Measurements from ENCODE around the gene SLC9A7. TPM values are rescaled to one million over a fixed set of nuclear protein-coding genes. Genes with fewer than 3 reads are reported as not detected.
"Not testable (repeated sequence)": the region's sequence is repeated elsewhere in the genome, so short reads cannot be mapped to it uniquely, and the experiment has no call there.

The SLC9A7 gene
- total RNA-seq, 1 donor from 2014 or later: 5.5 TPM

DNA sequence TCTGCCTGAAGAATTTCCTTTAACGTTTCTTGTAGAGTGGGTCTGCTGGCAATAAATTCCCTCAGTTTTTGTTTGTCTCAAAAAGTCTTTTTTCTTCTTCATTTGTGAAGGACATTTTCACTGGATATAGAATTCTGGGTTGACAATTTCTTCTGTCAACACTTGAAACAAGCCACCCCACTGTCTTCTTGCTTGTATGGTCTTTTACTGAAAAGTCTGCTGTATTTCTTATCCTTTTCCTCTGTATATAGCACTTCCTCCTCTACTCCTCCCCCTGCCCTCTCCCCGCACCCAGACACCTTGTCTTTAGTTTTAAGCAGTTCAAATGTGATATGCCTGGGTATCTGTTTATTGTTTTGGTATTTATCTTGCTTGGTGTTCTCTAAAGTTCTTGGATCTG, 23.3 kb downstream of the SLC9A7 start:
- Histone ChIP-seq H3K27me3 (no peaks in the 10 kb centered on the region), H3K9me3 (peaks cover 4 to 28% of the 10 kb centered on the region in 2 donors), H3K36me3 (no peaks in the 10 kb centered on the region), H3K4me3 (no peak overlapping the region), H3K27ac (no peak overlapping the region), H3K4me1 (no peaks in the 10 kb centered on the region)
- TF ChIP-seq, protein P1, sequence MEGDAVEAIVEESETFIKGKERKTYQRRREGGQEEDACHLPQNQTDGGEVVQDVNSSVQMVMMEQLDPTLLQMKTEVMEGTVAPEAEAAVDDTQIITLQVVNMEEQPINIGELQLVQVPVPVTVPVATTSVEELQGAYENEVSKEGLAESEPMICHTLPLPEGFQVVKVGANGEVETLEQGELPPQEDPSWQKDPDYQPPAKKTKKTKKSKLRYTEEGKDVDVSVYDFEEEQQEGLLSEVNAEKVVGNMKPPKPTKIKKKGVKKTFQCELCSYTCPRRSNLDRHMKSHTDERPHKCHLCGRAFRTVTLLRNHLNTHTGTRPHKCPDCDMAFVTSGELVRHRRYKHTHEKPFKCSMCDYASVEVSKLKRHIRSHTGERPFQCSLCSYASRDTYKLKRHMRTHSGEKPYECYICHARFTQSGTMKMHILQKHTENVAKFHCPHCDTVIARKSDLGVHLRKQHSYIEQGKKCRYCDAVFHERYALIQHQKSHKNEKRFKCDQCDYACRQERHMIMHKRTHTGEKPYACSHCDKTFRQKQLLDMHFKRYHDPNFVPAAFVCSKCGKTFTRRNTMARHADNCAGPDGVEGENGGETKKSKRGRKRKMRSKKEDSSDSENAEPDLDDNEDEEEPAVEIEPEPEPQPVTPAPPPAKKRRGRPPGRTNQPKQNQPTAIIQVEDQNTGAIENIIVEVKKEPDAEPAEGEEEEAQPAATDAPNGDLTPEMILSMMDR (IDR thresholded peaks at IDR 0.05): no peak
- no peak for DNase-seq (ENCODE audit: low spot score in 2 of 2)
- intact Hi-C loops (cut with DNase I): no loop called here

DNA sequence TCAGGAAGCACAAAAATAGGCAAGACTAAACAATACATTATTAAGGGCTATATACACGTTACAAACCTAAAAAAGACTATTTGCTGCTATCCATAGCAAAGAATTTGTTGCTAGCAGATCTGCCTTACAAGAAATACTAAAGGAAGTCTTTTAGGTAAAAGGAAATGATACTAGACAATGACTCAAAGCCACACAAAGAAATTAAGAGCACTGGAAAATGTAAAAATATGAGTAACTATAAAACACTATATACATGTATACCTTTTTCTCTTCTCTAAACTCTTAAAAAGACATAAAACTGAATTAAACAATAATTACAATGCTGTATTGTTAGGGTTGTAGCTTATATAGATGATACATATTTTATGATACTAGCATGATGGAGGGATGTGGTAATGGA, 25.7 kb downstream of the SLC9A7 start:
- H3K9me3 ChIP-seq: peaks cover 4 to 28% of the 10 kb centered on the region in 2 donors
- H3K4me1 ChIP-seq: no peaks in the 10 kb centered on the region
- H3K27ac ChIP-seq: no peak overlapping the region
- no peak for DNase-seq (ENCODE audit: low spot score in 2 of 2)
- no peak overlapping the region for H3K4me3 ChIP-seq
- H3K36me3 ChIP-seq: no peaks in the 10 kb centered on the region
- no peaks in the 10 kb centered on the region for H3K27me3 ChIP-seq
- TF ChIP-seq, protein P1 (IDR thresholded peaks at IDR 0.05): no peak
- intact Hi-C loops (cut with DNase I): no loop called here

DNA sequence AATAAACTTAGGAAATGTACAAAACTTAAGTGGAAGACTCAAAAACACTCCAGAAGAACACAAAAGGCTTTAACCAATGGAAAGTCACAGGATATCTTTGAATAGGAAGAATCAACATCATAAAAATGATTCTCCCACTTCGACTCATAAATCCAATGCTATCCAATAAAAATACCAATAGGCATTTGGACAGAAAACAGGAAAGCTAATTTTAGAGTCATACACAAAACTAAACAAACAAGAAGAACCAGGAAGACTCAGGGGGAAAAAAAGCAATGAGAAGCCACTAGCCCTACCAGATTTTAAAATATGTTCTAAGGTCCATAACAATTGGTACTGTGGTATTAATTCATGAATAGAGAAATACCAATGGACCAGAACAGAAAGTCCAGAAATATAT, 28.2 kb downstream of the SLC9A7 start:
- intact Hi-C loops (cut with DNase I): no loop called here
- TF ChIP-seq, protein P1 (IDR thresholded peaks at IDR 0.05): no peak

DNA sequence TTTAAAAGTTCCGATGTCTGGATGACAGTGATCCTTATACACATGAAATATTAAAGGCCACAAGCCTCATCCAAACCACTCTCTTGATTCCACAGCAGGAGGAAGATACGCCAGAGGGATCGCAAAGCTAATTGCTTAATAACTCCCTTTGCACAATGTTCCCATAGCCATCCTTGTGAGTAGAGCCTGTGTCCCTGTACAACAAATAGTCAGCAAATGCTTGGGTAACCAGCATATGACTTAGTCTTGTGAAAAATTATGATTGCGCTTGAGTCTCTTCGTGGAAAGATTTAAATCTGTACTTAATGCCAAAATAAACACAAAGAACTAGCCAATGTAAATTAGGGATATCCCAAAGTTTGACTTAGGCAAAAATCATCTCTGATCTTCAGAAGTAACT, 31.5 kb downstream of the SLC9A7 start:
- Histone ChIP-seq H3K9me3 (no peaks in the 10 kb centered on the region), H3K4me1 (no peaks in the 10 kb centered on the region), H3K4me3 (no peak overlapping the region), H3K36me3 (no peaks in the 10 kb centered on the region), H3K27ac (no peak overlapping the region), H3K27me3 (no peaks in the 10 kb centered on the region)
- no peak for DNase-seq (ENCODE audit: low spot score in 2 of 2)
- TF ChIP-seq, protein P1 (IDR thresholded peaks at IDR 0.05): no peak
- intact Hi-C loops (cut with DNase I): no loop called here

More for the DNA sequence above, 28.2 kb downstream of the SLC9A7 start:
- Histone ChIP-seq H3K4me1 (no peaks in the 10 kb centered on the region), H3K27ac (no peak overlapping the region), H3K4me3 (no peak overlapping the region), H3K27me3 (no peaks in the 10 kb centered on the region), H3K9me3 (peaks cover 4 to 13% of the 10 kb centered on the region in 2 donors), H3K36me3 (no peaks in the 10 kb centered on the region)
- DNase-seq (ENCODE audit: low spot score in 2 of 2): no peak

DNA sequence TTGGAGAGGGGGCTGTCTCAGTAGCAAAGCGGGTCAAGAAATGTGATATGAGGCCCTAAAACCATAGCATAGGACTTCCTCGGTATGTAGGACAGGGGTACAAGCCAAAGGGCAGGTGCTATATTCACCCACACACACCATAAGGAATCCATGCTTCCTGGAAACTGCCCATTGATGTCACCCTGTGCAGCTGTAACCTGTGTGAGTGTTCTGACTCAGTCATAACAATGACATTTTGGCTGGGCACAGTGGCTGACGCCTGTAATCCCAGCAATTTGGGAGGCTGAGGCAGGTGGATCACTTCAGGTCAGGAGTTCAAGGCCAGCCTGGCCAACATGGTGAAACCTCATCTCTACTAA, 35.4 kb downstream of the SLC9A7 start:
- H3K36me3 ChIP-seq; DNase-seq (ENCODE audit: low spot score in 2 of 2); H3K4me1 ChIP-seq; H3K4me3 ChIP-seq; H3K27ac ChIP-seq; H3K9me3 ChIP-seq; H3K27me3 ChIP-seq; intact Hi-C loops (cut with DNase I): not testable (repeated sequence)

DNA sequence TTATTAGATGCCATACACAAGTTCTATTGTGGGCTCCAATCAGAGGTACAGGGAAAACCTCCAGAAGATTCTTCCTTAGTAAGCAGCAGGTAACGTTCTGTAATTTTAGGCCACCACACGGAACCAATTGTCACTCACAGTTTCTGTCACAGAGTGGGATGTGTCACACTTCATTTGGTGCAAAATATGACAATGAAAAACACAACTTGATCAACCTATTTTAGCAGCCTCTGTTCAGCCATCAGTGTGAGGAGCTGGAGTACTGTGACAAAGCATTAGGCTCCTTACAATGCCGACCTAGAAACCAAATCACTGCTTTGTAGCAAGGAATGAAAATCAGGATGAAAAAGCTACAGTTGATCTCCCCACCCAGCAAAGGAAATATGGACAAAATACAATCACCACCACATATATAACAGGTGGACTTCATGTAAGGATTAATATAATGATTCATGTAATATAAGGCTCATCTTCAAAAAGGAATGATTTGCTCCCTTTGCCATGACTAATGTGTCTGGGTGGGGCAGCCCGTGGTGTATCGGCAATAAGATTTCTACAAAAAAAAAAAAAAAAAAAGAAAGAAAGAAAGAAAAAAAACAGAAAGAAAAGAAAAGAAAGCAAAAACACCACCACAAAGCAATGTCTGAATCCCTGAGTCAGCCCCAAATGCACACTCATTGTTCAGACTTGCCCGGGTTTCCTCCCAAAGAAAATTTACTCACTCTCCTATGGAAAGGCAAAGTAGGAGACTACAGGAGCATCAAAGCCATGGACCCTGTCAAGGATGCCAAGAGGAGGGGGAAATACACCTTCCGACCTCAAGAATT, 36.0 kb downstream of the SLC9A7 start:
- intact Hi-C loops (cut with DNase I): no loop called here
- Histone ChIP-seq H3K4me1 (no peaks in the 10 kb centered on the region), H3K4me3 (no peak overlapping the region), H3K9me3 (no peaks in the 10 kb centered on the region), H3K27me3 (no peaks in the 10 kb centered on the region), H3K36me3 (no peaks in the 10 kb centered on the region), H3K27ac (no peak overlapping the region)
- TF ChIP-seq, protein P1 (IDR thresholded peaks at IDR 0.05): no peak
- DNase-seq (ENCODE audit: low spot score in 2 of 2): no peak

All from ascending aorta (tissue), 2 donors.